Measurements from ENCODE around the gene INSC.

GRCh38 chr11:15215005-15215404 lies 100.3 kb downstream of the INSC start:
- no peak for TF ChIP-seq MZF1 (tag by site-specific recombination; IDR thresholded peaks at IDR 0.05; ENCODE audit: borderline replicate concordance)
- no peak for TF ChIP-seq ATF2 (tag by site-specific recombination; IDR thresholded peaks at IDR 0.05; ENCODE audit: low read depth)
- TF ChIP-seq ZNF423 (tag by site-specific recombination; IDR thresholded peaks at IDR 0.05), result no peak

Data from HEK293 (cell line).